Measurements from ENCODE around the gene H1-8. TPM values are rescaled to one million over a fixed set of nuclear protein-coding genes. Genes with fewer than 3 reads are reported as not detected.
A peak's percentile ranks its signal among the peaks of the same experiment; 100 is the strongest.

The H1-8 gene
- total and polyA plus RNA-seq, 12 donors, result not detected

GRCh38 chr3:129548104-129548965 is 5.4 kb downstream of the H1-8 start:
- Histone ChIP-seq H3K4me3 (no peak overlapping the region), H3K4me1 (replicated peaks in 1 of 2) (no peaks in the 10 kb centered on the region), H3K9me3 (replicated peaks in 1 of 3) (no peaks in the 10 kb centered on the region), H3K36me3 (replicated peaks in 1 of 2) (no peaks in the 10 kb centered on the region), H3K27ac (no peak overlapping the region), H3K27me3 (no peaks in the 10 kb centered on the region)
- TF ChIP-seq CTCF (IDR thresholded peaks at IDR 0.05) (no peak), POLR2A (IDR thresholded peaks at IDR 0.05) (no peak)
- WGBS, 4 donors, result 85 to 90% (median 88%) methylated on average over 13 to 19 of the region's 19 CpGs
- intact Hi-C loops (cut with DNase I), result no loop called here
- no peak for DNase-seq

- intact Hi-C loops (cut with DNase I), result no loop called here
- no peaks in the 10 kb centered on the region for H3K36me3 ChIP-seq (replicated peaks in 1 of 2)
- H3K4me1 ChIP-seq (replicated peaks in 1 of 2), result peaks cover 0 to 4% of the 10 kb centered on the region in 2 donors
- H3K27ac ChIP-seq, result no peak overlapping the region
- no peak overlapping the region for H3K4me3 ChIP-seq
- TF ChIP-seq CTCF (IDR thresholded peaks at IDR 0.05), result no peak
- H3K27me3 ChIP-seq, result no peaks in the 10 kb centered on the region
- H3K9me3 ChIP-seq (replicated peaks in 1 of 3), result no peaks in the 10 kb centered on the region
- 87 to 91% (median 88%) methylated on average over 14 to 18 of the region's 18 CpGs for WGBS, 4 donors
- no peak for DNase-seq
These were observed 6.2 kb downstream of the H1-8 start for GRCh38 chr3:129549006-129549800.

GRCh38 chr3:129549805-129550204 is 6.8 kb downstream of the H1-8 start:
- Histone ChIP-seq H3K4me3 (no peak overlapping the region), H3K4me1 (replicated peaks in 1 of 2) (peaks cover 0 to 9% of the 10 kb centered on the region in 2 donors), H3K27ac (no peak overlapping the region), H3K36me3 (replicated peaks in 1 of 2) (no peaks in the 10 kb centered on the region), H3K9me3 (replicated peaks in 1 of 3) (no peaks in the 10 kb centered on the region), H3K27me3 (no peaks in the 10 kb centered on the region)
- 75 to 94% (median 89%) methylated on average over 3 of the region's 3 CpGs for WGBS, 4 donors
- intact Hi-C loops (cut with DNase I), result no loop called here
- DNase-seq, result no peak
- TF ChIP-seq CTCF (IDR thresholded peaks at IDR 0.05) (no peak), POLR2A (IDR thresholded peaks at IDR 0.05) (no peak)

- H3K4me1 ChIP-seq (replicated peaks in 1 of 2), result peaks cover 0 to 16% of the 10 kb centered on the region in 2 donors
- no peak overlapping the region for H3K4me3 ChIP-seq
- 69 to 83% (median 79%) methylated on average over 9 to 10 of the region's 10 CpGs for WGBS, 4 donors
These were observed 9.5 kb downstream of the H1-8 start for GRCh38 chr3:129552287-129553050.

More at GRCh38 chr3:129552287-129553050, 9.5 kb downstream of the H1-8 start:
- intact Hi-C loops (cut with DNase I), result no loop called here
- peaks cover 0 to 14% of the 10 kb centered on the region in 2 donors for H3K36me3 ChIP-seq (replicated peaks in 1 of 2)
- H3K27me3 ChIP-seq, result no peaks in the 10 kb centered on the region
- H3K27ac ChIP-seq, result peak overlapping the region in 1 of 5 donors; percentile 58
- no peak for DNase-seq
- no peaks in the 10 kb centered on the region for H3K9me3 ChIP-seq (replicated peaks in 1 of 3)
- TF ChIP-seq POLR2A (IDR thresholded peaks at IDR 0.05) (no peak), CTCF (IDR thresholded peaks at IDR 0.05) (no peak)
